Karpas-422 (cell line): Measurements from ENCODE around the gene SORD. TPM values are rescaled to one million over a fixed set of nuclear protein-coding genes. Genes with fewer than 3 reads are reported as not detected.

Experiments used
- DNase-seq: peaks from one replicate; pipeline ENCODE4 v3.0.0-alpha.2; 2015
- H2AFZ ChIP-seq: fragments of 200-600 bp; sonication (generic); 2 replicates; pipeline ENCODE4 v1.6.1; 2014; ENCODE audit warnings: antibody characterized with exemption, low read length, mixed read lengths
- H3K27ac ChIP-seq: fragments of 200-600 bp; sonication (generic); 2 replicates; pipeline ENCODE4 v1.5.1; 2014; ENCODE audit warnings: mild to moderate bottlenecking, low read length, moderate library complexity
- H3K27me3 ChIP-seq: fragments of 200-600 bp; sonication (generic); 2 replicates; pipeline ENCODE4 v1.6.1; 2014; ENCODE audit warnings: low read length, mixed read lengths
- H3K36me3 ChIP-seq: fragments of 200-600 bp; sonication (generic); 2 replicates; pipeline ENCODE4 v1.6.1; 2014; ENCODE audit warnings: low read length, mixed read lengths; ENCODE audit not compliant: insufficient read depth
- H3K4me1 ChIP-seq: fragments of 200-600 bp; sonication (generic); 2 replicates; pipeline ENCODE4 v1.6.1; 2014; ENCODE audit warnings: mild to moderate bottlenecking, low read length, mixed read lengths
- H3K4me2 ChIP-seq: fragments of 200-600 bp; sonication (generic); 2 replicates; pipeline ENCODE4 v1.6.1; 2014; ENCODE audit warnings: low read length, low read depth, mild to moderate bottlenecking; ENCODE audit not compliant: poor library complexity, severe bottlenecking
- H3K4me3 ChIP-seq: fragments of 200-600 bp; sonication (generic); 2 replicates; pipeline ENCODE4 v1.5.1; 2014; ENCODE audit warnings: mild to moderate bottlenecking, antibody characterized with exemption, low read length, mixed read lengths
- H3K79me2 ChIP-seq: fragments of 200-600 bp; sonication (generic); 2 replicates; pipeline ENCODE4 v1.6.1; 2014; ENCODE audit warnings: mild to moderate bottlenecking, low read length, mixed read lengths
- H3K9ac ChIP-seq: fragments of 200-600 bp; sonication (generic); 2 replicates; pipeline ENCODE4 v1.6.0; 2014; ENCODE audit warnings: low read length
- H3K9me2 ChIP-seq: fragments of 200-600 bp; sonication (generic), shearing (Covaris generic); replicated peaks from 2 replicates; pipeline ENCODE4 v1.6.0; 2014; ENCODE audit warnings: mild to moderate bottlenecking, low read length, moderate library complexity; ENCODE audit not compliant: insufficient read depth
- H3K9me3 ChIP-seq: fragments of 300-700, 200-600 bp; sonication (generic); 2 replicates; pipeline ENCODE4 v1.6.1; 2014; ENCODE audit warnings: low read length, mixed read lengths
- H4K20me1 ChIP-seq: fragments of 200-600 bp; sonication (generic); 2 replicates; pipeline ENCODE4 v1.6.1; 2014; ENCODE audit warnings: mild to moderate bottlenecking, antibody characterized with exemption, low read length, low read depth; ENCODE audit not compliant: insufficient read depth
- small RNA-seq: library from RNA; depleted of rRNA; stranded (forward); fragments of <200 nt; gene quantifications from one replicate; pipeline ENCODE3, GENCODE V24; 2014
- total RNA-seq: library from RNA; depleted of rRNA; stranded (reverse); fragments of >200 nt; shearing (Covaris generic); gene quantifications from 2 replicates; pipeline ENCODE4 v1.2.3, GENCODE V29; 2014; ENCODE audit warnings: low replicate concordance; rRNA removed

Gene SORD
- total RNA-seq, 1 experiment from 2014 or later: 33.5 TPM

DNA sequence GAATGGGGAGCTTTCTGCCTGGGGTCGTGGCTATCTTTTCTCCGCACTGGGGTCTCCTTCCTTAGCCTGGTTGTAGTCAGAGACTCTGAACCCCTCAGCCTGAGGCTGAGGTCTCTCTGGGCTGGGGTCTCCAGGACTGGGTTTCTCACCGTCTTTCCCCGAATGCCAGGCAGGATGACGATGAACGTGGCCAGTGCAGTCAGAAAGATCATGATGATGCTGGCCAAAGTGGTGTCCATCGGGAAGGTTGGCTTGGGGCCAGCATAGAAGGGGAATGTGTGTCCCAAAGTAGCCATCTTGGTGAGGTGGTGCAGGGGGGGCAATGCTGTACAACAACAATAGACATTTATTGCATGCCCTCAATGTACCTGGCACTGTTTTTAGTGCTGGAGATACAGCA lies 99.7 kb downstream of the SORD start:
- Histone ChIP-seq H3K4me1 (no peaks in the 10 kb centered on the region), H3K9me3 (no peaks in the 10 kb centered on the region), H3K4me3 (no peak overlapping the region), H3K9ac (no peak overlapping the region), H4K20me1 (no peaks in the 10 kb centered on the region), H3K4me2 (no peak overlapping the region), H3K27me3 (no peaks in the 10 kb centered on the region), H2AFZ (no peak overlapping the region), H3K9me2 (no peaks in the 10 kb centered on the region), H3K36me3 (no peaks in the 10 kb centered on the region), H3K27ac (no peak overlapping the region), H3K79me2 (no peaks in the 10 kb centered on the region)
- DNase-seq: no peak

DNA sequence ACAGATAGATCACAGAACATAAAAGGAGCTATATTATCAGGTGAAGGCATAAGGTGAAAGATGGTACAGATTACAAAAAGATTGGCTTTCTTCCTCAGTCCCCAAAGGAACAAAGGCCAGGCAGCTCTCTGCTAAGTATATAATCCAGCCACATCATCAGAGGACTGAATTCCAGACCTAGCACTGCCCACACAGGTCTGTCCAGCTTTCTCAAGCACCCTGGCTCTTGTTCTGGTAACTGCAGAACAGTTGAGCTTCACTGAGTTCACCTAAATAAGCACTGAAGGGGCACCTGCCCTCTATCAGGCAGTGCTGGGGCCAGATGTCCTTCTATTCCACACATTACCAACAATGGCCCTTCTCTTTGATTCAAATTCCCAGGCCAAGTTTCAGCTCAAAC lies 100.4 kb downstream of the SORD start:
- Histone ChIP-seq H3K36me3 (no peaks in the 10 kb centered on the region), H3K4me3 (no peak overlapping the region), H3K9me2 (no peaks in the 10 kb centered on the region), H3K27me3 (no peaks in the 10 kb centered on the region), H3K27ac (no peak overlapping the region), H4K20me1 (no peaks in the 10 kb centered on the region), H2AFZ (no peak overlapping the region), H3K79me2 (no peaks in the 10 kb centered on the region), H3K9ac (no peak overlapping the region), H3K4me1 (no peaks in the 10 kb centered on the region), H3K4me2 (no peak overlapping the region), H3K9me3 (no peaks in the 10 kb centered on the region)
- DNase-seq: no peak

DNA sequence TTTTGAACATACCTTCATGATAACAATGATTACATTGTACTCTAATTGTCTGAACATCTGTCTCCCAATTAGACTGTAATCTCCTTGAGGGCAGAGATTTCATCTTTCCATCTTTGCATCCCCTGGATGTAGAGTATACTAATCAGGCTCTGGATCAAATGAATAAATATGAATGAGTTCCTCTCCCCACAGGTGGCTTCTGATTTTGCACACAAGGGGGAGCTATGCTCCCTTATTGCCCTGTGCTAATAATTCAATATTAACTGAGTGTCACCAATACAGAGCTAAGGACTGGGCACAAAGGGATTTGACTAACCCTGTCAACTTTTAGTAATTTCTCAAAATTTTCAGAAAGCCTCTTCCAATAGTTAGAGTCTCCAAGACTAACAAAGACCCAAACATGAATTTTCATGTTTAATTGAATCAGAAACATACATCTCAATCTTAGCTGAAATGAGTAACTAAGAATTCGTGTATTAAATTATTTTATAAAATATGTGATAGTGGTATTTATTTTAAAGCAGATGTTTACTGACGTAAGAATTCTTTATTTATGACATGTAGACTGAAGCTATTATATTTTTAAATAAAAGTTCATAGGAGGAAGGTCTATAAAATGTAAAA lies 103.7 kb downstream of the SORD start:
- Histone ChIP-seq H3K27me3 (no peaks in the 10 kb centered on the region), H3K79me2 (no peaks in the 10 kb centered on the region), H3K9me3 (no peaks in the 10 kb centered on the region), H3K27ac (no peak overlapping the region), H3K36me3 (no peaks in the 10 kb centered on the region), H2AFZ (no peak overlapping the region), H3K4me3 (no peak overlapping the region), H3K4me1 (no peaks in the 10 kb centered on the region), H3K9me2 (no peaks in the 10 kb centered on the region), H3K9ac (no peak overlapping the region), H3K4me2 (no peak overlapping the region), H4K20me1 (no peaks in the 10 kb centered on the region)
- peak; percentile 81 for DNase-seq

Small RNA genes lying within 50 kb of the gene (small RNA-seq; reads per million reads assigned to genes)
- gene RF00019 (not detected), gene RNU1-78P (not detected), gene RNU6-966P (not detected)

Other genes with a start within 250 kb of the SORD start
- not detected in 2 replicates for gene TERB2, start 66.5 kb upstream of the SORD start, total RNA-seq
- 0.07 and 0.45 TPM in 2 replicates for gene DUOX2, start 91.0 kb downstream of the SORD start, total RNA-seq
- not detected in 2 replicates for gene DUOXA2, start 91.1 kb downstream of the SORD start, total RNA-seq
- gene DUOXA1, start 106.7 kb downstream of the SORD start, total RNA-seq: not detected in 2 replicates
- gene DUOX1, start 106.8 kb downstream of the SORD start, total RNA-seq: not detected in 2 replicates
- gene SHF, start 164.8 kb downstream of the SORD start, total RNA-seq: 10.9 and 35.4 TPM in 2 replicates
- not detected in 2 replicates for gene SLC28A2, start 229.0 kb downstream of the SORD start, total RNA-seq